Mammary epithelial cell (primary cell): ENCODE results near the gene HLA-DQB1.

Experiments
- CTCF ChIP-seq, 2 donors: IDR thresholded peaks in 1 of 2; conservative IDR thresholded peaks in 1 of 2; 2 replicates each; pipeline ENCODE4 v1.5.1; 2011 to 2012; ENCODE audit warnings: inconsistent platforms in 2 of 2, low read length in 2 of 2, mild to moderate bottlenecking in 2 of 2, control low read depth in 1 of 2, low read depth in 1 of 2; ENCODE audit not compliant: insufficient read depth in 1 of 2; ENCODE audit errors: extremely low read depth in 1 of 2
- EZH2 ChIP-seq: IDR thresholded peaks from 2 replicates; pipeline ENCODE4 v1.6.1; 2012; ENCODE audit warnings: low read length, inconsistent platforms, borderline replicate concordance

DNA sequence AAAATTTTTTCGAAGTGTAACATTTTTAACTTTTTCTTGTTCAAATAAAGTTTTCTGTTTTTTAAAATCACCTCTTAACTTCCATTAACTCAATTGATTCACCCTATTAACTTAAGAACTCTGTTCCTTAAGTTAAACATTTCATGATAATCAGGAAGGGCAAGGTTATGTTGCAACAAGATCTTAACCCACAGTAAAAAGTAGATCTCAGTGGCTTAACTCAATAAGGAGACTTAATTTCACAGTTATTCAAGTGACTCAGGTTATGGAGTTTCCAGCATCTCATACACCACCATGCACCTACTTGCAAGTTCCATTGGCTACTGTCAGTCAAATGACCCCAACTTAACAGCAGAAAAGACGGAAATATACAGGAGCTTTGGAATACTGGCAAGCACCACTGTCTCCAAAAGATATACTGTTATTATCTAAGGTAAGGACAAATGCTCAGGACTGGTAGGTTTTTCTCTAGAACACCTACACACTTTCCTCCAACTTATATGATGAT is 11.2 kb downstream of the HLA-DQB1 start:
- TF ChIP-seq CTCF (conservative IDR thresholded peaks at IDR 0.05 in 1 of 2, IDR thresholded peaks at IDR 0.05 in 1 of 2; ENCODE audit: extremely low read depth in 1 of 2, insufficient read depth in 1 of 2, low read depth in 1 of 2, low read length in 2 of 2) (no peak), EZH2 (no peak)
